Muscle of arm (tissue), 12 donors: ENCODE measurements around the gene ERBB4. TPM values are rescaled to one million over a fixed set of nuclear protein-coding genes. Genes with fewer than 3 reads are reported as not detected.
"Not testable (repeated sequence)": the region's sequence is repeated elsewhere in the genome, so short reads cannot be mapped to it uniquely, and the experiment has no call there.

Experiments
- DNase-seq: peaks from one replicate; pipeline ENCODE4 v3.0.0-alpha.2; 2013
- polyA plus RNA-seq, 12 donors: library from polyadenylated mRNA; unstranded; fragments of 120-200 nt; gene quantifications; one replicate each; pipeline ENCODE4 v1.2.1, GENCODE V29; 2013; ENCODE audit not compliant: insufficient read length in 12 of 12

Gene ERBB4
- polyA plus RNA-seq, 12 donors: 3.1 to 16.0 (median 10.8) TPM; not detected in 1

DNA sequence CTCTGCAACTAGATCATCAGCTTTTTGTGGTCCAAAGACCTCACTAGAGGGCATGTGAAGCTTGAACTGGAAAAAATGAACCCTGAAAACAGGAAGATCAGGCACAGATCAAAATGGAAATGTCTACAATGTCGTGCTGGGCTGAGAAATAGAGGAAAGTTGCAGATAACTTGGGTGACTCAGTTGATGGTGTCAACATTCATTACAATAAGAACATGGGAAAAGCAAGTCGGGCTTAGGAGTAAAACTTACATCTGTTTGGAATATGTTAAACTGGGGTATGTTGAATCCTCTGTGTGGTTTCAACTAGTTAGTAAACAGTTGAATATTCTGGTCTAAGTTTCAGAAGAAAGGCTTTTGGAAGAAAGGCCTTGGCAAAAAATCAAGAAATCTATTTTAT is 940.4 kb downstream of the ERBB4 start:
- no peak for DNase-seq

DNA sequence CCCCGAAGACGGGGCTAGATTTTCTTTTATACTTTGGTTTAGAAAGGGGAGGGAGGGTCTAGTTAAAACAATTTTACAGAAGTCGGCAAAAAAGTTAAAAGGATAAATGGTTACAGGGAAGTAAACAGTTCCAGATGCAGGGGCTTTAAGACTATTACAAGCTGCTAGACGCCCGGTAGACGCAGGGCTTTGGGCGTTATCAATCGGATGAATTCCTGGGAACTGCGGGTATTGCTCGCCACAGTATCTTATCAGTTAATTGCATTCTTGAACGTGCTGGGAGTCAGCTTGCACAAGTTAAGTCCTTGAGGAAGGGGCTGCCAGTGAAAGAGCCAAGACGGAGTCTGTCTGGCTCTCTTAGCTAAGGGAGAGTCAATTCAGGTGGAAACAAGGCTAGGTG is 946.6 kb downstream of the ERBB4 start:
- not testable (repeated sequence) for DNase-seq

DNA sequence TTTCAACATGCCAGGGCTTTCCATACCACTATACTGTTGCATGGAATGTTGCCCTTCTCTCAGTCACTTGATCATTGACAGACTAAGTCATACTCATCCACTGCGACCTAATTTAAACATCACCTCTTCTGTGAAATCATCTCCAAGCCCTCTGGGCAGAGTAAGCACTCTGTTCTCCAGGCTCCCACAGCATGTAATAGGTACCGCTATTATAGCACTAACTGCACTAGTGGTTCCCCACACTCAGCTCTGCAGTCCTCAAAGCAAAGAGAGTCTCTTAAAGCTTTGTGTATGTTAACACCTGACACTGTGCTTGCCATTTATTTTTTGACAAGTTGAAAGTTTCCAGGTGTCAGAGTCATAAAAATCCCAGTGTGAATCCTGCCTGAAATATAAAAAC is 947.2 kb downstream of the ERBB4 start:
- DNase-seq: no peak

DNA sequence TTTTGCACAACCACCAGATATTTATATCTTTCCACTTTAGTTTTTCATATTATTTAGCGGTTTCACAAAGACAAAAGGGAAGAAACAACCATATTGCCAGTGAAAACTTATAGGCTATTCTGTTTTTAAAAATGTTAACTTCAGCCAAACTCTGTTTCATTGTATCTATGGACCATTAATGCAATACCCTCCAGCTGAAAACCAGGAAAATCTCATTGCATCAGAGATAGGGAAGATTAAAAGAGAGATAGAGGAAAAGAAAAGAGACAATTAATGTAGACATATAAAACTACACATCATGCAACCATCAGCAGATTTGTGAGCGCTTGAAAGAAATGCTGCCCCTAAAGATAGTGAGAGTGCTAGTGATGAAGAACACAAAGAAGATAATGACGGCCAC is 970.2 kb downstream of the ERBB4 start:
- DNase-seq: no peak

DNA sequence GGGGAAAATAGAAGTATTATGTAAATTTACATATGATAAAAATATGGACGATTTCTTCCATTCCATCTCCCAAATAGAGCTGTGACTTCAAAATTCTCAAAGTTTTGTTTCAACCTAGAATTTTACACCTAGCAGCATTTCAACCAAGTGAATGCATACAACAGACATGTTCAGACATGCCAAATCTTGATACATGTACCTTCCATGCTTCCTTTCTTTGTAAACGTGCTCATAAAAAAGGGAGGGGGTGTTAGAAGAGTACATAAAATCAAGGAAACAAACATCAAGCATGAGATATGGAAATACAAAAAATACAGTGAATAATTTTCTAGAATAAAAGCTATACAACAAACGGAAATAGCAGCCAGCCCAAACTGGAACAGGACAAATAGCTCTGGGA is 974.2 kb downstream of the ERBB4 start:
- DNase-seq: no peak

DNA sequence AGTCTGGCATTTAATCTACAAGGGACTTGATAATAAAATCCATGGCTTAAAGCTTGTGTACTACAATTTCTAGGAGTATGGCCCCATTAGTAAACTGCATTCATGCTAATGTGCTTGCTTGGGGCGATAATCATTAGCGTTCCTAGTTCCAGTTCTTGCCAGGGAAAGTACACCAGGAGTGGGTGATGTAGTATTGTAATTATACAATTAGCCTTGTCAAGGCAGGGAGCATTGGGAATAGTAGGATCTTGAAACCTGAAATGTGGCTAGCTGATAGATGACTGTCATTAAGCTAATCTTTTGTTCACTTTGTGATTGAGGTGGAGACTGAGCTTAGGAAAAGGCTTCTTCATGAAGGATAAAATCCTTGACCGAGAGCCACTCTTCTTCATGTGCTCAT is 993.0 kb downstream of the ERBB4 start:
- no peak for DNase-seq

DNA sequence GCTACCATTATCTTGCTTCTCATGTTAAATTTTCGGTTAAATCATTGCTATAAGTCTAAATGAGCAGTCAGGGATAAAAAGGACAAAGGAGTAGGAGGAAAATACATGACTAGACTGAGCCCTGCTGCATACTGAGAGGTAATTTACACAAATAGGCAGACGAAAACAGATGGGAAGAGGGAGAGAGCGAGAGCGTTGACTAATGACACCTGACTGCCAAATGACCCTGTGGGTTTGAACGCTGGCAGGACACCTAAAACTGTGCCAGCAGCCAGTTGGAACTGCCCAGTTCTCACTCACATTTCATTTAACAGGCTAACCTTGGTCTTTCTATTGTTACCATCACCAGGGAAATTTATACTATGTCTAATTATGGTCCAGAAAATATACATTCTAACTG is 1004.0 kb downstream of the ERBB4 start:
- no peak for DNase-seq

DNA sequence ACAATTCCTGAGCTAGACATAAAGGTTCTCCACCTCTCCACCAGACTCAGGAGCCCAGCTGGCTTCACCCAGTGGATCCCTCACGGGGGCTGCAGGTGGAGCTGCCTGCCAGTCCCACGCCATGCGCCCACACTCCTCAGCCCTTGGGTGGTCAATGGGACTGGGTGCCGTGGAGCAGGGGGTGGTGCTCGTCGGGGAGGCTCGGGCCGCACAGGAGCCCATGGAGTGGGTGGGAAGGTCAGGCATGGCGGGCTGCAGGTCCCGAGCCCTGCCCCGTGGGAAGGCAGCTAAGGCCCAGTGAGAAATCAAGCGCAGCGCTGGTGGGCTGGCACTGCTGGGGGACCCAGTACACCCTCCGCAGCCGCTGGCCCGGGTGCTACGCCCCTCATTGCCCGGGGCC is 1014.4 kb downstream of the ERBB4 start:
- not testable (repeated sequence) for DNase-seq

DNA sequence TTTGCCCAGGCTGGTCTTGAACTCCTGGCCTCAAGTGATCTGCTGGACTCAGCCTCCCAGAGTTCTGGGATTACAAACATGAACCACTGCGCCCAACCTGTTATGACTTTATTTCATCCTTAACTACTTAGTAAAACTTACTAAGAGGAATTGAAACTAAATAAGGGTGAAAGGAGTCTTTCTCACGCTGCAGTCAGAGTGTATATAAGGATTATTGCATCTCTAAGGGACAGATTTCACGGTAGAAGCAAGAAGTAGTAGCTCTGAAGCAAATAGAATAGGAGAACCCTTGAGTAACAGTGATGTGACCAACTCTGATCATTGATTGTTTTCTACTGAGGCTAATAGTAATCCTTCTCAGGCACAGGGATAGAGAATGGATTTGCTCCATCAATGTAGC is 1022.1 kb downstream of the ERBB4 start:
- no peak for DNase-seq

DNA sequence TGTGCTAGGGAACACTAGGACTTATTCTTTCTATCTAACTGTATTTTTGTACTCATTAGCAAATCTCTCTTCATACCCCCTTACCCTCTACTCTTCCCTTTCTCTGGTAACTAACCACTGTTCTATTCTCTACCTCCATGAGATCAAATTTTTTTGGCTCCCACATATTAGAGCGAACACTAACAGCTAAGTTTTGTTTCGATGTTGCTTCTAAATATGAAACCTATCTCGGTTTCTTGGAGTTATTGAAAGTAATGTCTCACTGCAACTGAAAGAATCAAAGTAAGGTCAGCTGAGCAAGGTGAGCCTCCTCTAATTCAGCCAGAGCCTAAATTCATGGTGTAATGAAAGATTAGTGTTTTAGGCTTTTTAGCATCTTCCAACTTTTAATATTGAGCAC is 1024.6 kb downstream of the ERBB4 start:
- no peak for DNase-seq

DNA sequence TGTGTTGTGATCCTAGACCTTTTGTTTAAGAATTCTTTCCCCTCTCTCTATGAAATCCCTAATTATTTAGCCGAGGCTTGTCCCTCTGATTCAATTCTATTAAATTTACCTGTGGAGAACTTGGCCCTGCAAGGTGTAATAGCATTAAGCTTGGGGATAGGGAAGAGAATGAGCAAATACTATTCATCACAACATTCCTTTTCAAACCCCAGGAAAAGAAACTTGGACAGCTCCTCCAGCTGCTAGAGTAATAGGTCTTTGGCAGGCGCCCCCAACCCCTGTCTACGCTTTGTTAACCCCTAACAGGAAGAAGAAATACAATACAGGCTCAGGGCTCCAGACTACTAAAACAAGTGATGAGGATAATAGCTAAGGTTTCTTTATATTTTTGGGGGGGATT is 1025.2 kb downstream of the ERBB4 start:
- DNase-seq: no peak

DNA sequence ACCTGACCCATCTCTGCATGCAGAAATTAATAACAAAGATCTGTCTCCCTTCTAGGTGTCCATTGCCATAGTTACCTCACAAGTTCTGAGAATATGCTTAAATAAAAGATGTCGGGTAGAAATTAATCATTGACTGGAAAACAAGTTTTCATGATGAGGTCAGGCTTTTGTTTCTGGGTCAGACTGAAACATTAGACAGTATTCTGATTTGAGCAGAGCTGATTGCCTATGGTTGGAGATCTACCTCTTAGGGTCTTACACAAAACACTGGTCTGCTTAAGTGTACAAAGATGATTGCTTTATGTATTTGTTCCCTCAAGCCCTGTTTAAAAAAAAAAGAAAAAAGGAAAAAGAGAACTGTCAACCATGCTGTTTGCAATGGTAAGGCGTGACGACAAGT is 1025.8 kb downstream of the ERBB4 start:
- DNase-seq: no peak

DNA sequence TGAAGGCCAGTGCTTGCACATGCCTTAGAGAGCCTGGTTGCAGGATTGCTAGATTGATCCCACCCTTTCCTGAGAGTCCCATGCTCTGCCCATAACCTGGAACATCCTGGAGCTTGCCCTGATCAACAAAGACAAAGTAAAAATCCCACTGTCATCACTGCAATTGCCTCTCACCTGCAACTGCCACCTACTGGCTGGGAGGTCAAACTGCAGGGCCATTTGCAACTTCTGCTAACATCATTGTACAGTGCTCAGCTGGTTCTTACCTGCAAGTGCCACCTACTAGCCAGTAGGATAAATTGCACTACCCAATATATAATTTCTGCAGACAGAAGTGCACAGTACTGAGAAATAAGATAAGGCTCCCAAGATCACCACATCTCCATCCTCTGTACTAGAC is 1034.7 kb downstream of the ERBB4 start:
- DNase-seq: no peak

DNA sequence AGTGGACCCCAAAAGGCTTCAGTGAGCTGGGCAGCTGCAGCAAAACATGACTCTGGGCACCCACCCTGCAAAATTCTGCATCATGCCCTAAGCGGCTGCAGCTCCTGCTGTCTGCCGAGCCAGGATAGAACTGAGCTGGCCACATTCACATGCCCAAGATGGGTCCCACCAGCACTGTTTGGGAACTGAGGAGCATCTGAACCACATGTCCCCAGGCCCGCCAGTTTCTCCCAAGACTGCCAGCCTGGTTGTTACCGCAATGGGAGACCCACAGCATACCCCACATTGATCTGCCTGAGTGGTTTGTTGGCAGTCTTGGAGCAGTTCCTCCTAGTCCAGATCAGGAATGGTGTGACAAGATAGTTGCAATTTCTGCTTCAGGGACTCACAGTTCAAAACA is 1035.4 kb downstream of the ERBB4 start:
- DNase-seq: no peak

DNA sequence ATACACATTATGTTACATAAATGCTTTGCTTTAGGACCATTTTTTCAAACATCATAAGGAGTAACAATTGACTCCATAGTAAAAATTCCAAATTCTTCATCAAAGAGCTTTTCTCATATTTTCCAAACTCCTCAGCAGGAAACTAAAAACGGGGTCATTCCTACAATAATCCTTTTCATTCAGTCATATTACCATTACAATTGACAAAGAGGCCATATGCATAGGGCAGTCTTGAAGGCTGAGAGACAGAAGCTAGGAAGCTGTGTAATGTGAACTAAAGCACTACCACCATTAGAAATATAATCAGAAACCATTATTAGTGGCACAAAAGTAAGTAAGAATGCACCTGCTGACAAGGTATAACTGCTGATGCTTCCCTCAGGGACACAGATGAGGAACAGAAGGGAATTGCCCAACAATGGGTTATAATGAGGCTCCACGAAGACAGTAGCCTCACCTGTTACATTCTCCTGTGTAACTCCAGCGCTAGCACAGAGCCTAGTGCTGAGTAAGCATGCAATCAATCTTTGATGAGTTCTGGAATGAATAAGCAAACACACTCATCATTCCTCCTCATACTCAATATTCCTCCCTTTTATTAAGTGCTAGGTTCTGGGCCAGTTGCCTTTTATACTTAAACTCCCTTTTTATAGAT is 1039.9 kb downstream of the ERBB4 start:
- DNase-seq: no peak

DNA sequence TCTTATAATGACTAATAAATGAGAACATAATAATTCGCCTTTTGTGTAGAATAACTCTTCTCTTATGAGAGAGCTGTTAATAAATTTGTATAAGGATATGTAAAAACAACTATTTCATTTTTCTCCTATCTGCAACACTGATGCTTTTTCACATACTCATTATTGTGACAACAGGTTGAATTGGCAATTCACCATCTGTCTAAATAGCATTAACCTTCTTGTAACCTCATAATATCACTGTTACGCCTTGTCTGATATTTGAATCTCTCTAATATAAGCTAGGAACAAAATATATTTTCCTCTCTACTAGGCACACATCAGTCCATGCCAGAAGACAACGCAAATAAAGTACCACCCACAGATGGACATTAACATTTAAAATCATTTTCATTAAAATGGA is 1043.3 kb downstream of the ERBB4 start:
- no peak for DNase-seq

DNA sequence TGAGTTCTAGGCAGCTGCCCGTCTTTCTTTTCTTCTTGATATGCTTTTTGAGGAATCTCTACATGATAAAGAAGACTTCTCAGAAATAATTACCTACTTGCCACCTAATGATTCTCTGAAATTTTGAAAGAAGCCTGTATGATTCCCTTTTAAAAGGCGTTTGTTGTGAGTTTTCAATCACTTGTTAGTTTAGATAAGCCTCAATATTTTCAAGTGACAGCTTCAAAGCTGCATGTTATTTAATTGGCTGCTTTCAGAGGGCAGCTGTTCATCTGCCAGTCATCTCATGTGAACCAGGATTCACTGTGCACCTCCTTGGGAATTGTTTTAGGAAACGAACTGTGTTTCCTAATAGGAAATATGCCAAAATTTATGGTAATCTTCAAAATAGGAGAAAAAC is 1044.1 kb downstream of the ERBB4 start:
- DNase-seq: no peak

DNA sequence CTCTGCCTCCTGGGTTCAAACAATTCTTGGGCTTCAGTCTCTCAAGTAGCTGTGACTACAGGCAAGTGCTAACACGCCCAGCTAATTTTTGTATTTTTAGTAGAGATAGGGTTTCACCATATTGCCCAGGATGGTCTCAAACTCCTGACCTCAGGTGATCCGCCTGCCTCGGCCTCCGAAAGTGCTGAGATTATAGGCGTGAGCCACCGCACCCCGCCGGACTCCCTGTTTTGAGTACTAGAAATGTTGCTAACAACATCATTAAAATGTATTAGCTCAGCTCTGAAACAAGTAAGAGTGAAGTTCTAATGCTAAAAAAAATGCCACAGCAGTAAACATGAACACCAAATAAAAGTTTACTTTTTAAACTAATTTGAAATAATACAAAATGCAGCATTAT is 1044.5 kb downstream of the ERBB4 start:
- DNase-seq: no peak

DNA sequence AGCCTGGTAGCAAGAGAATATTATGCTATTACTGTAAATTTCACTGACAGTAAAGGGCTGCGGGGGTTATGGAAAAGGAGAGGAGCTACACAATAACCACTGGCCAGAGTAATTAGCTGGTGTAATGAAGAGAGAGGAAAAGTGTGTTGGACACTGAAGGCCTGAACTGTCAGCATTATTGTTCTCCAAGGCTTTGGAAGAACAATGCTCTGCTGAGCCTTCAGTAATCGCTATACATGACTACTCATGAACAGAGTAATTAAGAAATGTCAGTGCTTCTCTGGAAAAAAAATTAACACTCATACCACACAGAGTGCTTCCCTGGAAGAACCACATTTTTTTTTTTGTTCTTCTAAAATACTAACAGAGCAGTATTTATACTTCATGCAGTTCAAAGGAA is 1050.9 kb downstream of the ERBB4 start:
- no peak for DNase-seq

DNA sequence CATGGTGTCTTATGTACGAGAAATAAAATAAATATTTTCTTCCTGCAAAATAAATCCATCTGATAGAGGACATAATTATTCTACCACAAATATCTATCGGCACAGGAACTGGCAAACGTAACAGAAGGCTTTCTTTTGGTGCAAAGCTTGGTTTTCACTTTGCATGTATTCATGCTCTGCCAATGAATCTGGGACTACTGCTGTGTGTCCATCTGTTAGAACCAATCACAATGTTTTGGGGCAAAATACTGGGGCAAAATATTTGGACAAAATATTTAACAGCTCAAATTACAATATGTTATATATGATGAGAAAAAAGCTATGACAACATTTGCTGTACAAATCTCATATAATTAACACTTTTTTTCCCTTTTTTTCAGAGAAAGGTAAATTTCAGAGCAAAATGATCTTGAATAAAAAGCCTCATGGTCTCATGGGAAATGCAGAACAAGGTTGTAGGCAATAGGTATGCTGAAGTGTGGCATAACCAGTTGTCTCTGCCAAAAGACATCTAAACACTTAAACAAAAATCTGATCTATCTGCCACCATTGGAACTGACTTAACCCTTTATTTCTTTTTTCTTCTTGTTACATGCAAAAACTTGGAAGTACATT is 1059.0 kb downstream of the ERBB4 start:
- no peak for DNase-seq

DNA sequence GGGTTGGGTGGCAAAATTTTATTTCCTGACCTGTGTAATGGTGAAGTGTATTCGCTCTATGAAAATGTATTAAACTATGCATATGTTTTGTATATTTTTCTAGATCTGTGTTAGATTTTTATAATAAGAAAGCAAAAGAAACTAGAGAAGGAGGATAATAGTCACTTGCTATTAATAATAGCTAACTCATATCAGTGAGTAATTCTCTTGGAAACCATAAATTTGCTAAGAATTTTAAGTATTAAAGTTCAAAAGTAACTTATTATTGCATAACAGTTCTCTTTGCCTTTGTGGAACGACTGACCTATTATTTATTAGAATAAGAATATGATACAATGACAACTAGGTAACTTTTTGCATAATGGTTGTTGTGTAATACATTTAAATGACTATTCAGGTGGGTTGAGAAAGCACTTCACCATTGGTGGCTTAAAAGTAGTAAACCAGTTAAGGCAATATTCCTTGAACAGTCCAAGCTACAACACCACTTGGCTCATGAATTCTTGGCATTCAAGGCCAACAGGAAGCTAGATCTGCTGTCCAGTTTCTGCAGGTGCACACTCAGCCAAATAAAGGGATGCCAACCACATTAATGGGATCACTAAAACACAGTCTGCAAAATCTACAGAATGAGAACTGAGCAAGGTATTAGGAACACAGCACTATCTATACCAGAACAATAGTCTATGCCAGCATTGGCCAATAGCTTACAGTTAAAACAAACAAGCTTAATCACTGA is 1060.9 kb downstream of the ERBB4 start:
- DNase-seq: no peak

DNA sequence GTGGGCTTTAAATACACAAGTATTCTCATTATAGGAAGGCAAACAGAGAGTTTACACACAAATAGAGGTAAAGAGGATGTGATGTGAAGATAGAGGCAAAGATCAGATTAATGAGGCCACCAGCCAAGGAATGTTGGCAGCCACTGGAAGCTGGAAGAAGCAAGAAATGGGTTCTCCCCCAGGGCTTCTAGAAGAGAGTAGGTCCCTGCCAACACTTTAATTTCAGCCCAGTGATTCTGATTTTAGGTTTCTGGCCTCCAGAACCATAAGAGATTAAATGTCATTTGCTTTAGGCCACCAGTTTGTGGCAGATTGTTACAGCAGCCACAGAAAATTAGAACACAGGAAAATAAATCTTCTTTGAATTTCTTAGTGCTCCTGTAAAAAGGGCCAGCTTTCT is 1065.5 kb downstream of the ERBB4 start:
- no peak for DNase-seq

DNA sequence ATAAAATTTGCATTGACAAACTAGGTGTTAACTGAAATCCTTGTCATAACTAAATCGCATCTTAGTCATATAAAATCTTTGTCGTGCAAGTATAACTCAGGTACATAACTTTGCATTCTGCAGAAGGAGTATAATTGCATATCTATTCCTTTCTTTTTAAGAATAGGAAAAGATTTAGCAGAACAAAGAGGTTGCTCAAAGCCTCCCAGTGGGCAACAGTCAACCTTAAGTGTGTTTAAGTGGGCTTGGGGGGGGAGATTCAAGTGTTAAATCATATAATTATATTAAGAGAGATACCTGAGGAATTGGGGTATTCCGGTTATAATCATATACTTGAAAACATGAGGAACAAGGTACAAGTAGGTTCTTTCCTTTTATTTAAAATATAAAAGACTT is 1068.9 kb downstream of the ERBB4 start:
- DNase-seq: no peak
